NCI-H2029 treated with DMSO at 0.1 percent for 48 hours (cell line): Measurements from ENCODE around the gene KCNAB2.

Experiments
- DNase-seq: peaks from one replicate; lab custom pipeline; 2025; lab: John Stamatoyannopoulos, UW

The KCNAB2 gene

GRCh38 chr1:6030547-6031261 is 15.0 kb upstream of the KCNAB2 start:
- DNase-seq: no peak

DNA sequence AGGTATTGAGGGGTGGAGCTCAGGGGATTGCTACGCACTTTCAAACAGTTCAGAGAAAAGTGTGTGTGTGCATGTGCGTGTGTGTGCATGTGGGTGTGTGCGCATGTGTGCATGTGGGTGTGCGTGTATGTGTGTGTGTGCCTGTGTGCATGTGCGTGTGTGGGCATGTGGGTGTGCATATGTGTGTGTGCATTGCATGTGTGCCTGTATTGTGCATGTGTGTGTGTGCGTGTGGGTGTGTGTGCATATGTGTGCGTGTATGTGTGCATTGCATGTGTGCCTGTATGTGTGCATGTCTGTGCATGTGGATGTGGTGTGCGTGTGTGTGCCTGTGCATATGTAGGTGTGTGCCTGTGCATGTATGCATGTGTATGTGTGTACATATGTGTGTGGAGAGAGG is 12.6 kb upstream of the KCNAB2 start:
- DNase-seq: no peak

DNA sequence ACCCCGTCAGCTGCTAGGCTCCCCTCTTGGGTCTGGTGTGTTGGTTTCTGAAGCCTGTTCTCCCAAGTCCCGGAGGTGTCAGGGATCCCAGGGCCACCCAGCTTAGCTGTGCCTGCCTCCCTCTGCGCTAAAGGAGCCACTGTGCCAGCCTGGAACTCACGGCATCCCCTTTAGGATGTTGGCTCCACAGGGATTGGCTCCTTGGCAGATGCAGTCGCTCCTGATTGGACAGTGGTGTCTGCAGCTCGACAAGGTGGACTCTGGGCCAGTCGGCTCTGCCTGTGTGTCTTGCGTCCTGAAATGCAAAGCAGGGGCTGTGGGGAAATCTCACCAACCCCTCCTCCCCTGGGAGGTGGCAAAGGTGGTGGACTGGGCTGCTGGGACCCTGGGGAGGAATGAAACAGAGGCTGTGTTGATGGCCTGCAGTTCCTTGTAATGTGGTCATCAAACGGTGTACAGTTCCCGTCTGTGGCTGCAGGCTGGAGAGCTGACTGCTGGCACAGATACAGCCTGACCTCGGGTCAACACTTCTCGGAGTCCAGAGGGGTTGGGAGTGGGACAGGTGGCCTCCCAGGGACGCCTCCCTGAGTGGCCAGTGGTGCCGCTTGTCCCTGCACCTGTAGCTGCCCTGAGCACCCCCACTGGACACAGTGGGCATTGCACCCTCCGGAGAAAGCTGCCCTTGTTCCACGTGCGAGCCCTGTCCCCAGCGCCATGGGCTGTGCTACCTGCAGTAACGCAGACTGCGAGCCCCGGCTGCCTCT is 11.5 kb upstream of the KCNAB2 start:
- DNase-seq: no peak

DNA sequence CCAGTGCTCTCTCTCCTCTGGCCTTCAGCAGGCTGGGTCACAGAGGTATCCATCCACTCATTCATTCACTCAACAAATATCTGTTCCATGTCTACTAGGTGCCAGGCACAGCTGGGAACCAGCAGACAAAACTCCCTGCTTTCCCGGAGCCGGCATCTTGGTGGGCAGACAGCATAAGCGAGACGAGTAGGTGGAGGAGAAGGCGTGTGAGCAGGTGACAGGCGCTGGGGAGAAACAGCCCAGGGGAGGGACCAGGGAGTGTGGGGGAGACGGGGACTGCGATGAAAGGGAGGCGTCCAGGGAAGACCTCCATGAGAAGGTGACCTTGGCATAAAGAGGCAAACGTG is 11.0 kb upstream of the KCNAB2 start:
- DNase-seq: no peak

DNA sequence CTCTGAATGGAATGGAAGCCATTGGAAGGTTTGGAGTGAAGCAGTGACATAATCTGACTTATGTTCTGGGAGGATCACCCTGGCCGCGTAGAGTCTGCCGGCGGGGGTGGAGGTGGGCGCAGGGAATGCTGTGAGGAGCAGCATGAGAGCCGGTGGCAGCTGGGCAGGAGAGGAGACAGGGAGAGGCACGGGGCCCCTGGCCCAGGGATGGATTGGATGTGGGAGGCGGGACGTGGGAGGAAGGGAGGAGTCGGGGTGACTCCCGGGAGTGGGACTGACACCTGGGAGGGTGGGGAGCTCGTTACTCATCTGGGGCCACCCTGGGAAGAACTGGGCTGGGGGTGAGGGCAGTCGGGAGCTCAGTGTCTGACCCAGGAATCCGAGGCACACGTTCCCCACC is 10.4 kb upstream of the KCNAB2 start:
- no peak for DNase-seq

GRCh38 chr1:6035719-6036118 is 10.0 kb upstream of the KCNAB2 start:
- no peak for DNase-seq

DNA sequence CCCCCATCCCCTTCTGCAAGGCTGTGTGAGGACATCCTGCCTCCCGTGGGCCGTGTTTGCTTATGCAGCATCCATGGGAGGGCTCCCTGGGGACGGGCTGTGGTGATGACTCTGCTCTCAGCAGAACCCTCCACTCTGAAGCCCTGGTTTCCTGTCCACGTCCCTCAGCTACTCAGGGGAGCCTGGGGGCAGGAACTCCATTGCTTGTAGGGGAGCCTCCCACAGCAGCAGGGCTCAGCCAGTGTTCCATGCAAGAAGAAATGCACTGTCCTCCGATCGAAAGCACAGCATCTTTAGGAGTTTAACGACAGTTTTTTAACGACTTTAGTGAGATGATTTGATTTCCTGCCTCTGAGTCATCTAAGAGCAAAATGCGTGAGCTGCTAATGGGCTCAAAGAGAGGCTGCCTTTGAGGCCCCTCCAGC is 8.3 kb upstream of the KCNAB2 start:
- DNase-seq: no peak

DNA sequence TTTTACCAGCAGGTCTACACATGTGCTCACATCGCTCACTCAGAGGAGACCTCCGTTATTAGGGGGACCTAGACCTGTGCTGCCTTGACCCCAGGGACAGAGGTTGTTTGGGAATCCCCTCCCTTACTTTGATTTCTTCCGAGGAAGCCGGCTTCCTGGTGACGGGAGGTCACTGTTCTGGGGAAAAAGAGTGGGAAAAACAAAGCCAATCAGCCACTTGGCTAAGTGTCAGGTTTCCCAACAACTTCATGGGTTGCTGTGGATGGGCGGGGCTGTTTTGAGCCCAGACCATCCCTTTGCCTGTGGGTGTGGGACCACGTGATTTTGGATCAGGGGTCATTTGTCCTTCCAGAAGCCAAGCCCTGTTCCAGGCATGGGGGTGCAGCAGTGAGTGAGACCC is 7.1 kb upstream of the KCNAB2 start:
- DNase-seq: no peak

- no peak for DNase-seq
These were observed 6.7 kb upstream of the KCNAB2 start for GRCh38 chr1:6039031-6039430.

- DNase-seq: no peak
These were observed 5.2 kb upstream of the KCNAB2 start for GRCh38 chr1:6040444-6040843.

DNA sequence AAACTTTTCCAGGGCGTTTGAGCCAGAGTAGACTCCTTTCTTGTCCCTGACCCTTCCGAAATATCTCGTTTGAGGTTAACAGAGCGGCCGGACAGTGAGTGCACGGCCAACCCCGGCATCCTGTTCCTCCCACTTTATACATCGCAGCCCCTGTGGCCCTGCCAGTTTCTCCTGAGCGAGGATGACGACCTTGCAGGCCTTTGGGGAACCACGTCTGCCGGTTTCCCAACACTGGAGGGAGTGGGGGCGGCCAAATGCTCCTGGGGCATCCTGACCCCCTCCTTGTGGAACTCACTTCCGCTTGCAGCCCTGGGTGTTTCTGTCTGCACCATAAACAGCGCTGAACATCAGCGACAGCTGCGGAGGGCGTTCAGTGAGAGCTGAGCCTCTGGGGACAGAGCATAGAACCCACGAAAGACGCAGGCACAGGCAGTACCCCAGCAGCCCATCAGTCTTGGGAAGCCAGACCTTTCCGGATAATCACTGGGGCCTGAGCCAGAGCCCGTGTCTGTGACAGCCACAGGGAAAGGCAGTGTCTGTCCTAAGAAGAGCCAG is 4.8 kb upstream of the KCNAB2 start:
- no peak for DNase-seq

DNA sequence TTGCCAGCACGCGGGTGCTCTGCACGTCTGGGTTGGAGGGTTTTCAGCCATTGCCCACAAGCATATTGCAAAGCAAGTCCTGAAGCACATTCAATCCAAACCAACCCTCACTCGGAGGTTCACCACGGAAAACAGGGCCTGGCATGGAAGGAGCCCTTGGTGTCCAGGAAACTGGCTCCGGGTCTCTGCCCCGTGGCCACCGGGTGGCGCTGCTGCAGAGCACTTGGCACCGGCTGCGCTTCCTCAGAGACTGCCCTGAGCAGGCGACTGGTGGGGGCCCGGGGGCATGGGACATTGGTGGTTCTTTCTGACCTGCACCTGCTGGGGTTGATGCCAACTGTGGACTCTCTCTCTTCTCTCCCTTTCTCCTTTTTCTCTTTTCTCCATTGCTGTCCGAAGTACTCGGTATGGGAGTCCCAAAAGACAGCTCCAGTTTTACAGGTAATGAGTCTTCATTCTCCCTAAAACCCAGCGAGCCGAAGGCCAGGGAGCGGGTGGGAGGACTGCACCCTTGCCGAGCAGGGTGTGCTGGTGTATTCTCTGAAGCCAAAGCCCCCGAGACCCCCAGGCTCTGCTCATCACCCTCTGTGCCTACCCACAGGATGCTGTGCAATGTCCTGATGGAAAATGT is 4.1 kb upstream of the KCNAB2 start:
- no peak for DNase-seq

DNA sequence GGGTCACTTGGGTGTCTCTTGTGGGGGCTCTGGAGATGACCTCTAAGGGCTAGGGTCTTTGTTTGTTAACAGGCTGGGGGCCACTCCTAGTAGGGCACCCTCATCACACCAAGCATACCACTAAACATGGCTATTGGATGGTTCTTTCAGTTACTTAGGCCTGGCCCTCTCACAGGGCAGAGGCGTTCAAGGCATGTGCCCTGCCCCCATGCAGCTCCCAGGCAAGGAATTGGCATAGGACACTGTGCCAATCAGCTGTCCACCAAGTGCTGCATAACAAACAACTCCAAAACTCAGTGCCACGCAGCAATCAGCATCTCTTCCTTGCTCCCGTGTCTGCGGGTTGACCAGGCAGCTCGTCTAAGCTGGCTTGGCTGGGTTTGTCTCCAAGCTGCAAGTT is 2.1 kb upstream of the KCNAB2 start:
- no peak for DNase-seq

GRCh38 chr1:6044481-6045109 is 1.1 kb upstream of the KCNAB2 start:
- no peak for DNase-seq

DNA sequence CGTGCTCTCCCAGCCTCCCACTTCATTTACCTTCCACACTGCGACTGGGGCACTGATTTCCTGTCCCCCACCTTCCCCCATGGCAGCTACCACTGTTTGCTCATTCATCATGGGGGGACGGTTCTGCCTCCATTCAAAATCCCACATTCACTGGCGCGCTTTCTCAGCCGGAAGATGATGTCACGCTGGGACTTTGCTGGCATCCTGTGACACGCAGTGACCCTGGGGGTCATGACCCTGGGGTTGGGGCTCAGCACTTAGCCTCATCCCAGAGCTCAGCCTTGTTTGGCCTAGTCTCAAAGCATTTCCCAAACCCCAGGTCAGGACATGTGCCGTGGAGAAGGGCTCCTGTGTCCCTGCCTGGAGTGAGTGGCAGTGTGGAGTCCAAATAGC is 582 bp upstream of the KCNAB2 start:
- no peak for DNase-seq

- DNase-seq: no peak
These were observed 591 bp downstream of the KCNAB2 start for GRCh38 chr1:6046279-6046678.

DNA sequence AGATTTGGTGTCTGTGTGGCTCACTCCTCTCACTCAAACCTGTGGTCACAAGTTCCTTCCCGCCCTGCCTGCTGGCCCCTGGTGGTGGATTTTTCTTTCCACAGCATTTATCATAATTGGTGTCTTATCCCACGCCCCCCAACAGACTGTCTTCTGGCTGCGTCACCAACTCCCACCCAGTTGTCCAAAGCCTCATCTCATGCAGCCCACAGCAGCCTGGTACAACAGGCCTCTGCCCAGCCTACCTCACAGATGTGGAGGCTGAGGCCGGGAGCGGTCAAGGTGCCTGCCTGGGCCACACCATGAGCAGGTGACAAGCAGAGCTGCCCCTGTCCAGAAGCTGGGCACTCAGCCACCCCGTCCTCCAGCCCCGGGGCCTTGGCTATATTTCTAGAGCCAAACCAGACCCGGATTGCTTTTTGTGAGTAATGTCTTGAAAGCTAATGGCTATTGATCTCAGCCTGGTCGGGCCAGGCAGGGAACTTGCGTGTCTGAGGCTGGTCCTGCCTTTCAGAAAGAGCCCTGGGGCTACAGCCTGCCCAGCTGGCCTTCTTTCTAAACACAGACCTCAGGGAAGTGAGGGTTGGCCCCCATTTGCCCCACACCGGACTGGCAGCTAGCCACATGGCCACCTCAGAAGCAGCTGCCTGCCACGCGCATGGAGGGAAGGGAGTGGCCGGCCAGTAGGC is 2.6 kb downstream of the KCNAB2 start:
- no peak for DNase-seq

- DNase-seq: no peak
These were observed 3.7 kb downstream of the KCNAB2 start for GRCh38 chr1:6049419-6049818.

GRCh38 chr1:6051423-6051822 is 5.7 kb downstream of the KCNAB2 start:
- no peak for DNase-seq

DNA sequence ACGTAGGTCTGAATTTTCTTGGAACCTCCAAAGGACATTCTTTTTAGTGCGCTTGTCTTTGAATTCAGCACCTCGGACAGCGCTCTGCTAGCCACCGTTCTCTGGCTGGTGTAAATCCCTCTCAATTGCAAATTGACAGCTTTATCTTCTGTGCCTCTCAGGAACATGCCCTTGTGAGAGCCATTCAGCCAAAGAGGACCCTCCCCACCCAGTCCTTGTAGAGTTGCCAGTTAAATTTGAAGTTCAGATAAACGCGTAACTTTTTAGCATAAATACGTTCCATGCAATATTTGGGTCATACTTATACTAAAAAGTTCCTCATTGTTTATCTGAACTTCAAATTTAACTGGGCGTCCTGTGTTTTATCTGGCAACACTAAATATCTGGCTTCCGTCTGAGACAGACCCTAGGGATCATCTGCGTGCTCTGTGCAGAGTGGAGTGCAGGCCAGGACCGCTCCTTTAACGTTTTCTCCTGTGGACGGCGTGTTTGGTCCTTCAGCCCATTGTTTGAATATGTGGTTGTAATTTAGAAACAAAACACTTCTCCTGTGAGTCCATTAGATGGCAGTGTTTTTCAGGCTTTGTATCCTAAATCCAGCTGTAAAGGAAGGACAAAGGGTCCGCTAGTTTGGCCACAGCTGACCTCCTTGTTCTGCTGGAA is 7.0 kb downstream of the KCNAB2 start:
- peak; percentile 88 for DNase-seq

- no peak for DNase-seq
These were observed 7.5 kb downstream of the KCNAB2 start for GRCh38 chr1:6053206-6053546.

DNA sequence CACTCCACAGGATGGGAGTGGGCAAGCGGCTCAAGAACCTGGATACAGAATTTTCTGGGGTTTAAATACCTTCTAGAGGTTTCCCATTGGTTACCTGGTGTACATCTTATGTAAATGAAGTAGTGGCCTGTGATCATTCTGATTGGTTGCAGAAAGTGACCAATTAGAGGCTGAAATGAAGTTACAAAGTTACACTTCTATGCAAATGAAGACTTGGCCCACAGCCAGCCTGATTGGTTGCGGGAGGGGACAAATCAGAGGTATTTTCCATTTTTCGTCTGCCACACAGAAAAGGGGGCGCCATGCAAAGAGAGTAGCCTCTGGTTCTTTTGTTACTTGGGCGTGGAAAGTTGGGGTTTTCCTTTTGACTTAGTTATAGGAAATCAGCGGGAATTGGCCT is 8.9 kb downstream of the KCNAB2 start:
- no peak for DNase-seq
